Measurements from ENCODE around the gene ACKR4. TPM values are rescaled to one million over a fixed set of nuclear protein-coding genes. Genes with fewer than 3 reads are reported as not detected.

The ACKR4 gene
- not detected in 5 replicates for total RNA-seq (2022; extraction: Qiagen RNA extraction)

GRCh38 chr3:132596816-132597433, at the start of gene ACKR4:
Gene ACKR4 (plus strand): TSS chr3:132597270. CDS start chr3:132600398, 3,128 bp downstream.

Other genes starting within 250 kb of the ACKR4 start
- 10.2 to 14.3 TPM (median 13.2 TPM) in 5 replicates for gene DNAJC13, start 179.8 kb upstream of the ACKR4 start, total RNA-seq (2022; extraction: Qiagen RNA extraction)
- gene ACAD11, start 62.5 kb downstream of the ACKR4 start, total RNA-seq (2022; extraction: Qiagen RNA extraction) = 4.6 to 7.9 TPM (median 5.2 TPM) in 5 replicates
- 23.3 to 29.7 TPM (median 24.9 TPM) in 5 replicates for gene UBA5, start 63.1 kb downstream of the ACKR4 start, total RNA-seq (2022; extraction: Qiagen RNA extraction)
- 6.1 to 8.9 TPM (median 7.9 TPM) in 5 replicates for gene NPHP3, start 125.1 kb downstream of the ACKR4 start, total RNA-seq (2022; extraction: Qiagen RNA extraction)